Measurements from ENCODE around the gene LPCAT1.
"Not testable (repeated sequence)": the region's sequence is repeated elsewhere in the genome, so short reads cannot be mapped to it uniquely, and the experiment has no call there.

Gene LPCAT1

DNA sequence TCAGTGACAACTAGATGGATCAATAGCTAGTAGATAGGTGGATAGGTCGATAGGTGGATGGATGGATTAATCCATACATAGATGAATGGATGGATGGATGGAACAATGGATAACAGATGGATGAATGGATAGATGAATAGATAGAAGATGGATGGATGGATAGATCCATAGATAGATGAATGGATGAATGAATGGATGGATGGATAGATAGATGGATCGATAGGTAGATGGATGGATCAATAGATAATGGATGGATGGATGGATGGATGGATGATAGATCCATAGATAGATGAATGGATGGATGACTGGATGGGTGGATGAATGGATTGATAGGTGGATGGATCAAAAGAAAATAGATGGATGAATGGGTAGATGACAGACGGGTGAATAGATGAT, 83.7 kb downstream of the LPCAT1 start:
- no peak for DNase-seq

DNA sequence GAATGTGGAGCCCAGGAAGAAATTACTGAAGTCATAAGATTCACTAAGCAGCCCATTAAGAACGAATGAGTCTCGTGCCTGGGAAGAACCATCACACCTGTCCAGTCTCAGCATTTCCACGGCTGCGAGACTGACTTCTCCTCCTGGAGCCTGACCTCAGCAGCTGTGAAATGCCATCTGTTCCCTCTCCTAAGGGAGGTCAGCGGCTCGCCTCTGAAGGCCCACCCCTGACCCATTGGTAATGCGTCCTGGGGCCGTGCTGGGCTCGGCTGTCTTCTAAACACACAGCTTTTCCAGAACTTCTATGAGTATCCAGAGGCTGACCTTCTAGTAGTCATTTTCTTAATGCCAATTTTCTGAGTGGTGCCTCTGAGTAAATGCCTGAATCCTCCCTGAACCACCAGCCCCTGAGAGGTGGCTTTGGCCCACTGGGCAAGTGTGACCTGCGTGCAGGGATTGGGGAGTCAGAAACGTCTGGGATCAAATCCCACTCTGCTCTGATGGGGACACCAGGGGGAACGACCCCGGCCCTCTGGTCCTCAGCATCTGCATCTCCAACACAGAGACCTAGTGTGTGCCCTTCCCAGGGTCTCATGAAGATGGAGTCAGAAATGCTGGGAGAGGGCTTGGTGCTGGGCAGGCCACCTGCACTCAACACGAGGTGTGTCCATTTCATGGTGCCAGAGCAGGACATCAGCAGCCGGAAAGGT, 84.2 kb downstream of the LPCAT1 start:
- DNase-seq, result no peak

DNA sequence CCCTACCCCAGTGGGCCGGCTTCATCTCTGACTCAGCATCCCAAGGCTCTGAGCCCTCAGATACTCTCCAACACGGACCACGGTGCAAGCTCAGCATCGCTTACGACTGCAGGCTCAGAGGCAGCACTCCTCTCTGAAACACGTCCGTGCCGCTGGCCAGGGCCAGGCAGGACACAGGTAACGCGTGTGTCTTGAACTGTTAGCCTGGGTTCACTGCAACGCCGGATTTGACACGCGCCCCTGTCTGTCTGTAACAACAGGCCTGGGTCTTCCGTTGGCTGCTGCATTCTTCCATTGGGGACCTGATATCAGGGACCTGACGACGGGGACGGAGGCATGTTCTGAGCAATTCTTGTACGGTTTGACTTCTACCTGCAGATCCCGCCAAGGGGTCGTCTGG, 84.9 kb downstream of the LPCAT1 start:
- no peak for DNase-seq

- DNase-seq, result no peak
Measured at GRCh38 chr5:1437876-1438559, 85.7 kb downstream of the LPCAT1 start.

GRCh38 chr5:1437226-1437829, 86.4 kb downstream of the LPCAT1 start:
- DNase-seq, result no peak

DNA sequence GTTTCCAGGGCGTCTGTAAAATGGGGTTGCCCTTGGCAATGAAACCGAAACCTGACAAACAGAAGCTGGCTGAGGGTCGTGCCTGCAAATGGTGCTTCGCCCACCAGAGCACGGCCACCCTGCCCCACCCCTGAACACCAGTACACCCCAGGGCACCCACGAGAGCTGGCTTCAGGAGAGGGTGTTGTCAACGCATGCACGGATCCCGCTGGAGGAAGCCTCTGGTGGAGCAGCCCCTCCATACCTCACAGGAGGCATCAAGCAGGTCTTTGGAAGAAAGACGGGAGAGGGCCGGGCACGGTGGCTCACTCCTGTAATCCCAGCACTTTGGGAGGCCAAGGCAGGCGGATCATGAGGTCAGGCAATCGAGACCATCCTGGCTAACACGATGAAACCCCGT, 87.1 kb downstream of the LPCAT1 start:
- no peak for DNase-seq

DNA sequence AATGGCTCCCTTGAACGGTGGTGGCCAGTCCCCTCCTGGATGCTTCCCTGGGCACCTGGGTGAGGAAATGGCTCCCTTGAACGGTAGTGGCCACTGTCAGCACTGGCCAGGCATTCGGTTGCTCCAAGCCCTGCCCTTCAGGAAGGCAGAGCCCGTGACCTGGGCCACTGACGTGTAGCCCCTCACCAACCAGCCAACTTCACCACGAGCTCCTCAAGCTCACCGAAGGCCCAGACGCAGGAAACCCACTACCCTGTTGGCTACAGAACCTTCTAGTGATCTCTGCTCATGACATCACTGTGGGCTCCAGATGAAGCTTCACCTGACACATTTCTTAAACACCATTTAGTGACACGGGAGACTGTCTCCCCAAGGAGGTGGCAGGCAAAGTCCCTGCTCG, 87.7 kb downstream of the LPCAT1 start:
- no peak for DNase-seq

GRCh38 chr5:1435369-1435768, 88.4 kb downstream of the LPCAT1 start:
- DNase-seq, result no peak

GRCh38 chr5:1432296-1432695, 91.5 kb downstream of the LPCAT1 start:
- DNase-seq, result no peak

DNA sequence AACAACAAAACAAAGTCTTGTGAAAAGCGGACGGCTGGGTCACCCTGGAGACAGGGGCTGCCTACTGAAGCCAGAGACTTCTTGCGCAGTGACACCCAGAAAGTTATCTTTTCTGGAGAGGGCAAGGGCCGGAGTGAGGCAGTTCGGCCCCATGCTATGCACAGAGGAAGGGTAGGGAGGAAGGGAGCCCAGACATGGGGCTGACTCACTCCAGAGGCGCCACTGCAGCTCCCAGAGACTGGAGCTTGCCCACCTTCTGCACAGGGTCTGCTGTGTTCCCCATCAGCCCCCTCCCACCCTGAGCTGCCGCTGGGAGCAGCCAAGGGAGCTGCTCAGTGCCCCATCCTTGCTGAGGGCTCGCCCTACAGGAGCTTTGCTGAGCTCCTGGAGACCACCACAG, 91.9 kb downstream of the LPCAT1 start:
- DNase-seq, result no peak

- DNase-seq, result no peak
Measured at GRCh38 chr5:1431021-1431811, 92.5 kb downstream of the LPCAT1 start.

DNA sequence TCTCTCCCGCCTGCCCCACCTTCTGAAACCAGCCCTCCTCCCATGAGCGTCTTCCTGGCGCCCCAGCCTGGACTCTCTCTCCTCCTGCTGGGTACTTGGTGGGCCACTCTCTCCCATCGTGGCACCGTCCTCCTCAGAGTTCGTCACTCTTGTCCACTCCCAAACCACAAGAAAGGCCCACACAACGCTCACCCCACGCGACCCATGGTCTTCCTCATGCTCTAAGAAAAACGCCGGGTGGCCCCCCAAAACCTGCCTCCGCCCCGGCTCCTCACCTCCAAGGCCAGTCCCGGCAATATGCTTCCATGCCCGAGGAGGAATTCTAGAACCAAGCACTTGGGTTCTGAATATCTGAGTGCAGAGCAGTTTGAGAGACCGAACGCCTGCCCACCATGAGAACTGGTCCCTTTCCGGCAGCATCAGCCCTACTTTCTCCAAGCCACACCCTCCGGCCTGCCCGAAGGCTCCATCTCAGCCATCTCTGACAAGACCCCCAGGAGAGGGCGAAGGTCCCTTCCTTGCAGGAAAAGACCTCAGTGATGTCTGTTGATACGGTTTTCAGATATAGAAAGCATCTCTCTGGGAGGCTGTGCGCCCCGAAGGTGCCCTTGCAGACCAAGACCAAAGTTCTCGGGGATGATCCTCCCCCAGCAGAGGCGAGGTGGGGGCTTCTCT, 93.5 kb downstream of the LPCAT1 start:
- DNase-seq, result no peak

DNA sequence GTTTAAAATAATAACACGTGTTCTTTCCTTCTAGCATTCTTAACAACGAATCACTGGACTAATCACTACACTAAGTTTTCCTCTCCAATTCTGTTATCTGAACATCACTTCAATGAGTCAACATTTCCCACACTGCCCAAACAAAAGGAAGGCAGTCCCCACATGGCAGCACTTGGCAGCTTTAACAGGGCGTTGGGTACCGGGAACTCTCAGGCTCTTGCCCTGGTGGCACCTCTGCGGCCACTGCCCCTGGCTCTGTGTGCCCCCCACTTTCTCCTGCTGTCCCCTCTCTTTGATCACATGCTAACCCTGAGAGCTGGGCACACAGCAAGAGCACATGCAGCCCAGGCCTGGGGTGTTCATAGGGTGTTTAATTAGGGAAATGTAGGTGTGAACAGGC, 94.3 kb downstream of the LPCAT1 start:
- no peak for DNase-seq

- DNase-seq, result no peak
Measured at GRCh38 chr5:1429066-1429465, 94.7 kb downstream of the LPCAT1 start.

GRCh38 chr5:1428107-1428506, 95.7 kb downstream of the LPCAT1 start:
- DNase-seq, result no peak

DNA sequence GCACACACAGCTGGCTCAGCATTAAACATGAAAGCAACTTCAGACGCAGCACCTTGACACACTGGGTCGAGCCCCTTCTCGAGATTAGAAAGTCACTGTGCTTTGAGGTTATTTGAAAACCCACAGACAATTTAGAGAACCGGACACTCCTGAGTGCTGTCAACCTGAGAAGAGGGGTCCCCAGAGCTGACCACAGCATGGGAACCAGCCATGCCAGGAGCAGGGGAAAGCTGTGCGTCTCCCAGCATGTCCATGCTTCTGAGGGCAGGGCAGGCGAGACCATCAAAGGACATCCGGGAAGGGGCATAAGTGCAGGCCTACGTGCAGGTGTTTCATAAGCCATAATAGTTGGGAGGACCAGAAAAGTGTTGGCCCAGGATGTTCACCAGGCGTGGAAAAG, 99.0 kb downstream of the LPCAT1 start:
- no peak for DNase-seq

GRCh38 chr5:1423901-1424603, 99.7 kb downstream of the LPCAT1 start:
- DNase-seq, result no peak

DNA sequence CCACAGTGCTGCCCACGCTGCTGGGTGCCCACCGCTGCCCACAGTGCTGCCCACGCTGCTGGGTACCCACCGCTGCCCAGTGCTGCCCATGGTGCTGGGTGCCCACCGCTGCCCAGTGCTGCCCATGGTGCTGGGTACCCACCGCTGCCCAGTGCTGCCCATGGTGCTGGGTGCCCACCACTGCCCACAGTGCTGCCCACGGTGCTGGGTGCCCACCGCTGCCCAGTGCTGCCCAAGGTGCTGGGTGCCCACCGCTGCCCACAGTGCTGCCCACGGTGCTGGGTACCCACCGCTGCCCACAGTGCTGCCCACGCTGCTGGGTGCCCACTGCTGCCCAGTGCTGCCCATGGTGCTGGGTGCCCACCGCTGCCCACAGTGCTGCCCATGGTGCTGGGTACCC, 101.2 kb downstream of the LPCAT1 start:
- not testable (repeated sequence) for DNase-seq

- DNase-seq, result no peak
Measured at GRCh38 chr5:1421521-1422341, 102.0 kb downstream of the LPCAT1 start.

- DNase-seq, result no peak
Measured at GRCh38 chr5:1420211-1421195, 103.3 kb downstream of the LPCAT1 start.

Measured in NCI-H1048 (cell line).